Measurements from ENCODE around the gene GGTA1. TPM values are rescaled to one million over a fixed set of nuclear protein-coding genes. Genes with fewer than 3 reads are reported as not detected.

Gene GGTA1
- total and polyA plus RNA-seq, 2 of the 8 experiments (the other 6 are each of a cell fraction or from before 2014, with no cell fraction given) = not detected

DNA sequence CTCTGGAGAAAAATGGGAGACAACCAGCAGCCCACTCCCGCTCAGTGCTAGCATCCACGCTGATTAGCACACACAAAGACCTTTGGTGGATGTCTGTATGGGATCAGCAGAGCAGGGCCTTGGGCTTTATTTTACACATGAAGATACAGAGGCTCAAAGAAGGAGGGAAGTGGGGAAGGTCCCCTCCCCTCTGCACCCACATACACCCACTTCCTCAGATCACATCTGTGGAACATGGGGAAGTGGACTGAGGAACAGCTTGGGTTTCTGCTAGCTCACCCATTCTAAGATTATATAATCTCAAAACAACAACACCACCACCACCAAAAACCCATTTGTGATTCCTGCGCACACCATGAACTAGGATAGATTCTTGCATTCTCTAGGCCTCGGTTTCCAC lies 14.0 kb downstream of the GGTA1 start:
- Histone ChIP-seq H3K27me3 (replicated peaks in 1 of 4; ENCODE audit: control insufficient read depth in 3 of 4, extremely low read depth in 1 of 4, insufficient read depth in 3 of 4, low read length in 3 of 4) (0 out of 7 replicates have a peak, but pooled peaks cover 0 to 3% (median 0%) of the 10 kb centered on the region in 4 experiments), H3K18ac (ENCODE audit: extremely low read depth, low read length) (no peak overlapping the region), H2BK120ac (replicated peaks; ENCODE audit: low read depth, low read length) (no peak overlapping the region), H3K23me2 (ENCODE audit: low read depth, low read length) (no peaks in the 10 kb centered on the region), H3K4me1 (replicated peaks in 1 of 4; ENCODE audit: control insufficient read depth in 3 of 4, insufficient read depth in 4 of 4, low read length in 3 of 4) (no peaks in the 10 kb centered on the region), H4K8ac (ENCODE audit: extremely low read depth, insufficient read depth, low read length) (no peak overlapping the region; the same call in 1 of the 2 replicates), H2BK12ac (ENCODE audit: low read depth, low read length) (no peak overlapping the region), H3K4me3 (ENCODE audit: extremely low read depth in 1 of 4, insufficient read depth in 2 of 4, low read depth in 3 of 4, low read length in 4 of 4) (no peak overlapping the region), H3K79me1 (ENCODE audit: low read depth, low read length) (no peaks in the 10 kb centered on the region), H2AK5ac (ENCODE audit: low read depth, low read length) (no peak overlapping the region), H3K4ac (replicated peaks; ENCODE audit: insufficient read length, low read depth, low read length) (no peak overlapping the region), H3K14ac (ENCODE audit: insufficient read length) (no peak overlapping the region), H3K4me2 (ENCODE audit: insufficient read depth in 1 of 2, low read depth in 2 of 2, low read length in 2 of 2) (no peak overlapping the region), H4K91ac (replicated peaks; ENCODE audit: insufficient read length, low read length) (no peak overlapping the region), H2AFZ (ENCODE audit: low read length) (no peak overlapping the region), H4K5ac (ENCODE audit: insufficient read length, low read depth, low read length) (no peak overlapping the region), H3K79me2 (ENCODE audit: control insufficient read depth in 1 of 2, insufficient read depth in 2 of 2, low read length in 2 of 2) (no peaks in the 10 kb centered on the region), H2BK15ac (ENCODE audit: low read length) (no peak overlapping the region), H3K56ac (replicated peaks; ENCODE audit: insufficient read length, low read depth, low read length) (no peak overlapping the region), H2BK20ac (ENCODE audit: low read length) (no peak overlapping the region), H3K23ac (ENCODE audit: insufficient read length) (no peak overlapping the region), H4K20me1 (replicated peaks in 1 of 2; ENCODE audit: control insufficient read depth in 1 of 2, insufficient read depth in 2 of 2, low read length in 2 of 2) (no peaks in the 10 kb centered on the region), H3K9me3 (ENCODE audit: insufficient read depth in 2 of 2, low read depth in 1 of 2, low read length in 1 of 2) (no peaks in the 10 kb centered on the region), H3K9ac (replicated peaks in 1 of 4; ENCODE audit: extremely low read depth in 1 of 4, low read depth in 3 of 4, low read length in 3 of 4) (no peak overlapping the region), H3K36me3 (ENCODE audit: control insufficient read depth in 2 of 4, insufficient read depth in 4 of 4, low read length in 3 of 4) (no peaks in the 10 kb centered on the region), H2BK5ac (ENCODE audit: low read depth, low read length) (no peak overlapping the region), H3K27ac (ENCODE audit: low read depth, low read length) (no peak overlapping the region)
- CTCF ChIA-PET (ENCODE audit: partially characterized antibody) = no interaction called here
- WGBS, 2 experiments (ENCODE audit: extremely low coverage in 1 of 2, insufficient coverage in 1 of 2, insufficient read length in 1 of 2, insufficient replicate concordance in 2 of 2, low coverage in 1 of 2, low lambda C conversion rate in 2 of 2, missing lambda C conversion rate in 1 of 2) = 87% methylated on average over 4 of the region's 4 CpGs; no CpG with 5 or more reads in 1 of the 2 experiments
- POLR2A ChIA-PET (ENCODE audit: partially characterized antibody) = no interaction called here
- DNase-seq (ENCODE audit: low read depth in 1 of 2, low spot score in 2 of 2) (no peak), FAIRE-seq (no peak)
- TF ChIP-seq TEAD4 (IDR thresholded peaks at IDR 0.05; ENCODE audit: low read depth, low read length) (no peak), RNF2 (IDR thresholded peaks at IDR 0.05; ENCODE audit: borderline replicate concordance, low read depth, low read length, missing control alignments, poor library complexity, severe bottlenecking) (no peak), NRF1 (IDR thresholded peaks at IDR 0.05; ENCODE audit: low read depth, low read length) (no peak), SAP30 (IDR thresholded peaks at IDR 0.05; ENCODE audit: insufficient read depth, insufficient replicate concordance, low read length) (no peak)

Measured in H1 (cell line).